ENCODE data around the gene ABLIM1. TPM values are rescaled to one million over a fixed set of nuclear protein-coding genes. Genes with fewer than 3 reads are reported as not detected.

Gene ABLIM1
- total and polyA plus RNA-seq, 2 experiments from 2014 or later, result 21.9 to 45.1 TPM

DNA sequence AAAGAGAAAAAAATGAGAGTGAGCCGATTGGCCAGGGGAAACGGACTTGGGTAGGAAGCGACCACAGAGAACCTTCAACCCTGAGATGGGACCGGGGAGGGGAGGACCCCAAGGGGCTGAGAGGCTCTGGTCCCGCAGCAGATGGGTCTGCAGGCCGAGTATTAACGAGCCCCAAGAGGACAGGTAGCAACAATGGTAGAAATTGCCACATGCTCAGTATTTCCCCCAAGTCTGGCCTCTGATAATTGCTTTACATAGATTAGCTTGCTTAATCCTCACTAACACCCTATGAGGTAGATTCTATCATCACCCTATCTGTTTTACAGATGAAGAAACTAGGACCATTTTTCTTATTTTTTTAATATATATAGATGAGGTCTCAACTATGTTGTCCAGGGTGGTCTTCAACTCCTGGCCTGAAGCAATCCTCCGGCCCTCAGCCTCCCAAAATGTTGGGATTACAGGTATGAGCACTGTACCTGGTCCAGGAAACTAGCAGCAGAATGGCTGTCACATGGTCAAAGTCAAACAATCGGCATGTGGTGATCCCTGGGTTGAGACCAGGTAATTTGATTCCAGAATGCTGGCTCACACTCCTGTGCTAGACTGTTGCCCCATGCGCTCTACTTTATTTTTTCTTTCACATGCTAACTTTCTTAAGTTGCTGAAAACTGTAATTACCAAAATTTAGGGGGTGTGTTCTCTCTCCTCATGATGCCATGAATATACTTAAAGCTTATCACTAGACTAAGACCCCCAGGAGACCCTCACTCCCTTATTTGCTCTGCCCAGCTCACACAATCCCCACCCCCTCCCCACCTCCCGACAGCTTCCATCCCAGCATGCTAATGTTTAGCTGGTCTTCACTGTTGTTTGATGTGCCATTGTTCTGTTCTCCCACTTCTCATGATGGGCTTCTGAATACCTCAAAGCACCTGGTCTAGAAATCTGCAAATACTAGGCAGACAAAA is 185.9 kb downstream of the ABLIM1 start (continued):
- TF ChIP-seq, protein P1, sequence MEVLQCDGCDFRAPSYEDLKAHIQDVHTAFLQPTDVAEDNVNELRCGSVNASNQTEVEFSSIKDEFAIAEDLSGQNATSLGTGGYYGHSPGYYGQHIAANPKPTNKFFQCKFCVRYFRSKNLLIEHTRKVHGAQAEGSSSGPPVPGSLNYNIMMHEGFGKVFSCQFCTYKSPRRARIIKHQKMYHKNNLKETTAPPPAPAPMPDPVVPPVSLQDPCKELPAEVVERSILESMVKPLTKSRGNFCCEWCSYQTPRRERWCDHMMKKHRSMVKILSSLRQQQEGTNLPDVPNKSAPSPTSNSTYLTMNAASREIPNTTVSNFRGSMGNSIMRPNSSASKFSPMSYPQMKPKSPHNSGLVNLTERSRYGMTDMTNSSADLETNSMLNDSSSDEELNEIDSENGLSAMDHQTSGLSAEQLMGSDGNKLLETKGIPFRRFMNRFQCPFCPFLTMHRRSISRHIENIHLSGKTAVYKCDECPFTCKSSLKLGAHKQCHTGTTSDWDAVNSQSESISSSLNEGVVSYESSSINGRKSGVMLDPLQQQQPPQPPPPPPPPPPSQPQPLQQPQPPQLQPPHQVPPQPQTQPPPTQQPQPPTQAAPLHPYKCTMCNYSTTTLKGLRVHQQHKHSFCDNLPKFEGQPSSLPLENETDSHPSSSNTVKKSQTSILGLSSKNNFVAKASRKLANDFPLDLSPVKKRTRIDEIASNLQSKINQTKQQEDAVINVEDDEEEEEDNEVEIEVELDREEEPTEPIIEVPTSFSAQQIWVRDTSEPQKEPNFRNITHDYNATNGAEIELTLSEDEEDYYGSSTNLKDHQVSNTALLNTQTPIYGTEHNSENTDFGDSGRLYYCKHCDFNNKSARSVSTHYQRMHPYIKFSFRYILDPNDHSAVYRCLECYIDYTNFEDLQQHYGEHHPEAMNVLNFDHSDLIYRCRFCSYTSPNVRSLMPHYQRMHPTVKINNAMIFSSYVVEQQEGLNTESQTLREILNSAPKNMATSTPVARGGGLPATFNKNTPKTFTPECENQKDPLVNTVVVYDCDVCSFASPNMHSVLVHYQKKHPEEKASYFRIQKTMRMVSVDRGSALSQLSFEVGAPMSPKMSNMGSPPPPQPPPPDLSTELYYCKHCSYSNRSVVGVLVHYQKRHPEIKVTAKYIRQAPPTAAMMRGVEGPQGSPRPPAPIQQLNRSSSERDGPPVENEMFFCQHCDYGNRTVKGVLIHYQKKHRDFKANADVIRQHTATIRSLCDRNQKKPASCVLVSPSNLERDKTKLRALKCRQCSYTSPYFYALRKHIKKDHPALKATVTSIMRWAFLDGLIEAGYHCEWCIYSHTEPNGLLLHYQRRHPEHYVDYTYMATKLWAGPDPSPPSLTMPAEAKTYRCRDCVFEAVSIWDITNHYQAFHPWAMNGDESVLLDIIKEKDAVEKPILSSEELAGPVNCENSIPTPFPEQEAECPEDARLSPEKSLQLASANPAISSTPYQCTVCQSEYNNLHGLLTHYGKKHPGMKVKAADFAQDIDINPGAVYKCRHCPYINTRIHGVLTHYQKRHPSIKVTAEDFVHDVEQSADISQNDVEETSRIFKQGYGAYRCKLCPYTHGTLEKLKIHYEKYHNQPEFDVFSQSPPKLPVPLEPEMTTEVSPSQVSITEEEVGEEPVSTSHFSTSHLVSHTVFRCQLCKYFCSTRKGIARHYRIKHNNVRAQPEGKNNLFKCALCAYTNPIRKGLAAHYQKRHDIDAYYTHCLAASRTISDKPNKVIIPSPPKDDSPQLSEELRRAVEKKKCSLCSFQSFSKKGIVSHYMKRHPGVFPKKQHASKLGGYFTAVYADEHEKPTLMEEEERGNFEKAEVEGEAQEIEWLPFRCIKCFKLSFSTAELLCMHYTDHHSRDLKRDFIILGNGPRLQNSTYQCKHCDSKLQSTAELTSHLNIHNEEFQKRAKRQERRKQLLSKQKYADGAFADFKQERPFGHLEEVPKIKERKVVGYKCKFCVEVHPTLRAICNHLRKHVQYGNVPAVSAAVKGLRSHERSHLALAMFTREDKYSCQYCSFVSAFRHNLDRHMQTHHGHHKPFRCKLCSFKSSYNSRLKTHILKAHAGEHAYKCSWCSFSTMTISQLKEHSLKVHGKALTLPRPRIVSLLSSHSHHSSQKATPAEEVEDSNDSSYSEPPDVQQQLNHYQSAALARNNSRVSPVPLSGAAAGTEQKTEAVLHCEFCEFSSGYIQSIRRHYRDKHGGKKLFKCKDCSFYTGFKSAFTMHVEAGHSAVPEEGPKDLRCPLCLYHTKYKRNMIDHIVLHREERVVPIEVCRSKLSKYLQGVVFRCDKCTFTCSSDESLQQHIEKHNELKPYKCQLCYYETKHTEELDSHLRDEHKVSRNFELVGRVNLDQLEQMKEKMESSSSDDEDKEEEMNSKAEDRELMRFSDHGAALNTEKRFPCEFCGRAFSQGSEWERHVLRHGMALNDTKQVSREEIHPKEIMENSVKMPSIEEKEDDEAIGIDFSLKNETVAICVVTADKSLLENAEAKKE (CRISPR knock-in tag; IDR thresholded peaks at IDR 0.05), result no peak
- TF ChIP-seq POLR2AphosphoS5 (IDR thresholded peaks at IDR 0.05; ENCODE audit: low read depth) (no peak), CREB1 (CRISPR knock-in tag; IDR thresholded peaks at IDR 0.05; ENCODE audit: low read depth) (no peak), EZH2phosphoT487 (IDR thresholded peaks at IDR 0.05; ENCODE audit: unreplicated experiment) (no peak)
- TF ChIP-seq, protein P2, sequence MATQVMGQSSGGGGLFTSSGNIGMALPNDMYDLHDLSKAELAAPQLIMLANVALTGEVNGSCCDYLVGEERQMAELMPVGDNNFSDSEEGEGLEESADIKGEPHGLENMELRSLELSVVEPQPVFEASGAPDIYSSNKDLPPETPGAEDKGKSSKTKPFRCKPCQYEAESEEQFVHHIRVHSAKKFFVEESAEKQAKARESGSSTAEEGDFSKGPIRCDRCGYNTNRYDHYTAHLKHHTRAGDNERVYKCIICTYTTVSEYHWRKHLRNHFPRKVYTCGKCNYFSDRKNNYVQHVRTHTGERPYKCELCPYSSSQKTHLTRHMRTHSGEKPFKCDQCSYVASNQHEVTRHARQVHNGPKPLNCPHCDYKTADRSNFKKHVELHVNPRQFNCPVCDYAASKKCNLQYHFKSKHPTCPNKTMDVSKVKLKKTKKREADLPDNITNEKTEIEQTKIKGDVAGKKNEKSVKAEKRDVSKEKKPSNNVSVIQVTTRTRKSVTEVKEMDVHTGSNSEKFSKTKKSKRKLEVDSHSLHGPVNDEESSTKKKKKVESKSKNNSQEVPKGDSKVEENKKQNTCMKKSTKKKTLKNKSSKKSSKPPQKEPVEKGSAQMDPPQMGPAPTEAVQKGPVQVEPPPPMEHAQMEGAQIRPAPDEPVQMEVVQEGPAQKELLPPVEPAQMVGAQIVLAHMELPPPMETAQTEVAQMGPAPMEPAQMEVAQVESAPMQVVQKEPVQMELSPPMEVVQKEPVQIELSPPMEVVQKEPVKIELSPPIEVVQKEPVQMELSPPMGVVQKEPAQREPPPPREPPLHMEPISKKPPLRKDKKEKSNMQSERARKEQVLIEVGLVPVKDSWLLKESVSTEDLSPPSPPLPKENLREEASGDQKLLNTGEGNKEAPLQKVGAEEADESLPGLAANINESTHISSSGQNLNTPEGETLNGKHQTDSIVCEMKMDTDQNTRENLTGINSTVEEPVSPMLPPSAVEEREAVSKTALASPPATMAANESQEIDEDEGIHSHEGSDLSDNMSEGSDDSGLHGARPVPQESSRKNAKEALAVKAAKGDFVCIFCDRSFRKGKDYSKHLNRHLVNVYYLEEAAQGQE (IDR thresholded peaks at IDR 0.05; ENCODE audit: unreplicated experiment), result no peak
